Measurements from ENCODE around the gene SMAD7. TPM values are rescaled to one million over a fixed set of nuclear protein-coding genes. Genes with fewer than 3 reads are reported as not detected.

SMAD7 gene
- total and polyA plus RNA-seq, 10 of the 15 experiments (the other 5 are each of a cell fraction or from before 2014, with no cell fraction given), result 1.3 to 22.5 (median 8.0) TPM

DNA sequence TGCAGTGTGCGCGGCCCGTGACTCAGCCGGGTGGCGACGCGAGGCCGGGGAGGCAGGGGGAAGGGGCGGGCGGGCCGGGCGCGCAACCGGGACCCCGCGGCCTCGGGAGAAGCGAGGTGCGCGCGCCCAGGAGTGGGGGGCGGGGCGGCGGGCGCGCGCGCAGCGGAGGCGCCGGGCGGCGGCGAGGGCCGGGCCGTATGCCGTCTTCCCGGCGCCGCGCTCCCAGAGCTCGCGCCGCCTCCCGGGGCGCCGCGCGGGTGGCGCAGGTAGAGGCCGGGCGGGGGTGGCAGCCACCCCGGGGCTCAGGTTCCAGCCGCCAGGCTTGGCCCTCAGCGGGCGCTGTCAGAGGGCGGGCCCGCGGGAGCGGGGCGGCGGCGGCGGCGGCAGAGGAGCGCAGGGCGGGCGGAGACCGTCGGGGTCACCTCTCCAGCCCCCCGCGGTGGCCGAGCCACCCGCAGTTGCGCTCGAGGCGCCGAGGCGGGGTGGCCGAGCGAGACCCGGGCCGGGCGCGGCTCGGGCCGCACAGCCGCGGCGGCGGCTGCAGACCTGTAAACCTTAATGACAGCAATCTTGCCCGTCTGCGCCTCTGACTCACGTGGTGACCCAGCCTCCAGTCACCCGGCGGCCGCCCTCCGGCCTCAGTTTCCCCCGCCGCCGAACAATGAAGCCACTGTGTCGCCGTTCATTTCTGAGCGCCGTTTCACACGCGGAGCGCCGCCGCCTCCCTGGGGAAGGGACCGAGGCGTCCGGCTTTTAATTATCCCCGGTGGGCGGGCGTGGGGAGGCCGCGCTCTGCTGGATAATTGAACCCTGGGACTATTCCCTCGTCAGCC is 25.3 kb upstream of the SMAD7 start (continued):
- TF ChIP-seq, protein P1, sequence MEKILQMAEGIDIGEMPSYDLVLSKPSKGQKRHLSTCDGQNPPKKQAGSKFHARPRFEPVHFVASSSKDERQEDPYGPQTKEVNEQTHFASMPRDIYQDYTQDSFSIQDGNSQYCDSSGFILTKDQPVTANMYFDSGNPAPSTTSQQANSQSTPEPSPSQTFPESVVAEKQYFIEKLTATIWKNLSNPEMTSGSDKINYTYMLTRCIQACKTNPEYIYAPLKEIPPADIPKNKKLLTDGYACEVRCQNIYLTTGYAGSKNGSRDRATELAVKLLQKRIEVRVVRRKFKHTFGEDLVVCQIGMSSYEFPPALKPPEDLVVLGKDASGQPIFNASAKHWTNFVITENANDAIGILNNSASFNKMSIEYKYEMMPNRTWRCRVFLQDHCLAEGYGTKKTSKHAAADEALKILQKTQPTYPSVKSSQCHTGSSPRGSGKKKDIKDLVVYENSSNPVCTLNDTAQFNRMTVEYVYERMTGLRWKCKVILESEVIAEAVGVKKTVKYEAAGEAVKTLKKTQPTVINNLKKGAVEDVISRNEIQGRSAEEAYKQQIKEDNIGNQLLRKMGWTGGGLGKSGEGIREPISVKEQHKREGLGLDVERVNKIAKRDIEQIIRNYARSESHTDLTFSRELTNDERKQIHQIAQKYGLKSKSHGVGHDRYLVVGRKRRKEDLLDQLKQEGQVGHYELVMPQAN (conservative IDR thresholded peaks at IDR 0.05), result peak; percentile 45; the same call in 1 of the 2 replicates
- TF ChIP-seq MAX (IDR thresholded peaks at IDR 0.05; ENCODE audit: low read depth, low read length) (no peak), NFYB (IDR thresholded peaks at IDR 0.05; ENCODE audit: insufficient read depth, low read depth, low read length) (no peak), BACH1 (IDR thresholded peaks at IDR 0.05; ENCODE audit: borderline replicate concordance) (peak; percentile 40; the same call in 1 of the 2 replicates), CREB1 (IDR thresholded peaks at IDR 0.05; ENCODE audit: low read depth) (0 out of 2 replicates have a peak, but pooled peaks have one; percentile 21), SIN3A (IDR thresholded peaks at IDR 0.05; ENCODE audit: low read depth, low read length) (no peak), ZNF217 (IDR thresholded peaks at IDR 0.05) (peak; percentile 62; the same call in 1 of the 2 replicates), EGR1 (IDR thresholded peaks at IDR 0.05; ENCODE audit: borderline replicate concordance in 1 of 2, low read depth in 2 of 2, low read length in 2 of 2) (peak in 1 of 2 experiments; percentile 53; a peak in 1 of 3 replicates)
